ENCODE results near the gene MACROD2.

DNA sequence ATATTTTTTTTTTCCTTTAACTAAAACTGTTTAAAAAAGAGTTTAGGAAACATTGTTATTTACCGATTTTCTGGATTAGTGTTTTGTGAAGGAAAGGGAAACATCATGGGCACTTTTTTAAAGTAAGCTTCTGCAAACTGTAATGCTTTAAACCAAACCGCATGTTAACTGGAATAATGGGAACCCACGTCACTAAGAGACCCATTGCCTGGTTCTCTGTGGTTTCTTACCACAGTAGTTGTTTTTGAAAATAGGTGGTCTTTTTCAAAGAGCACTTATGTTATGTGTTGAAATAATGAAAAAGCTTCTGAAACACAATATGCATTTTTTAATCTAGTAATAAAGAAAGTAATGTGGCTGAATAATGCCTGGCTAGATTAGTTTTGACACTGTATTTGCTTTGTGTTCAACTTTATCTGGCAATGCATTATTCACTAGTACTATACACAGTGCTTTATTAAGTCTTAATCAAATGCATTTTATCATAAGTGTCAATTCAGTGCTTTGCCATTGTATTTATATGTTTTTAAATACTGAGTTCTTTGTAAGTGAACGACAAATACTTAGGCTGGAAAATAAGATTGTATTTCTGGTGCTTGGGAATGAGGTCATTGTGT lies 1096.2 kb downstream of the MACROD2 start:
- no peak for TF ChIP-seq EZH2 (IDR thresholded peaks at IDR 0.05; ENCODE audit: borderline replicate concordance, low read length)
- TF ChIP-seq, protein P1, sequence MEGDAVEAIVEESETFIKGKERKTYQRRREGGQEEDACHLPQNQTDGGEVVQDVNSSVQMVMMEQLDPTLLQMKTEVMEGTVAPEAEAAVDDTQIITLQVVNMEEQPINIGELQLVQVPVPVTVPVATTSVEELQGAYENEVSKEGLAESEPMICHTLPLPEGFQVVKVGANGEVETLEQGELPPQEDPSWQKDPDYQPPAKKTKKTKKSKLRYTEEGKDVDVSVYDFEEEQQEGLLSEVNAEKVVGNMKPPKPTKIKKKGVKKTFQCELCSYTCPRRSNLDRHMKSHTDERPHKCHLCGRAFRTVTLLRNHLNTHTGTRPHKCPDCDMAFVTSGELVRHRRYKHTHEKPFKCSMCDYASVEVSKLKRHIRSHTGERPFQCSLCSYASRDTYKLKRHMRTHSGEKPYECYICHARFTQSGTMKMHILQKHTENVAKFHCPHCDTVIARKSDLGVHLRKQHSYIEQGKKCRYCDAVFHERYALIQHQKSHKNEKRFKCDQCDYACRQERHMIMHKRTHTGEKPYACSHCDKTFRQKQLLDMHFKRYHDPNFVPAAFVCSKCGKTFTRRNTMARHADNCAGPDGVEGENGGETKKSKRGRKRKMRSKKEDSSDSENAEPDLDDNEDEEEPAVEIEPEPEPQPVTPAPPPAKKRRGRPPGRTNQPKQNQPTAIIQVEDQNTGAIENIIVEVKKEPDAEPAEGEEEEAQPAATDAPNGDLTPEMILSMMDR (conservative IDR thresholded peaks at IDR 0.05 in 1 of 2, IDR thresholded peaks at IDR 0.05 in 1 of 2; ENCODE audit: extremely low read depth in 1 of 2, insufficient read depth in 1 of 2, low read depth in 1 of 2, low read length in 2 of 2) = no peak

Data from mammary epithelial cell (primary cell).